K562 (cell line): Measurements from ENCODE around the gene CNIH1. TPM values are rescaled to one million over a fixed set of nuclear protein-coding genes. Genes with fewer than 3 reads are reported as not detected.

Experiments
- ATAC-seq: fragments of 200-7000 bp; cut with Tn5 transposase; 3 replicates; pipeline ENCODE4 v1.9.1; 2020; ENCODE audit warnings: moderate library complexity
- BruUV-seq: library from RNA; stranded (reverse); fragments of 400-500 nt; replicated peaks from 2 replicates; lab custom pipeline; 2021; lab: Mats Ljungman, UMichigan
- CTCF ChIA-PET: fragments of 300-600 bp; formaldehyde crosslinking; extraction: SDS; loops from one replicate; lab custom pipeline; 2021; ENCODE audit warnings: low intra/inter-chr PET ratio; lab: Yijun Ruan, JAX
- POLR2A ChIA-PET: fragments of 300-600, 350-650 bp; sonication (Branson Sonifier 250); formaldehyde crosslinking; extraction: SDS; loops from one replicate; lab custom pipeline; 2021; ENCODE audit warnings: antibody characterized with exemption, inconsistent platforms; lab: Yijun Ruan, JAX
- DNase-seq, 4 experiments: peaks; one replicate each; pipeline versions ENCODE4 v3.0.0 to v3.0.0-alpha.2; 2011 to 2018; ENCODE audit warnings: low spot score in 3 of 4, mixed read lengths in 3 of 4; ENCODE audit errors: extremely low read depth in 1 of 4
- FAIRE-seq: peaks from 2 replicates; lab custom pipeline; 2011; peaks lifted over from hg19 to GRCh38; lab: Jason Lieb, UNC
- H2AFZ ChIP-seq: 2 replicates; pipeline ENCODE4 v1.6.0; 2011; ENCODE audit warnings: low read depth, low read length, control low read depth, inconsistent platforms
- H3K27ac ChIP-seq: fragments of 200-600 bp; 3 replicates; pipeline ENCODE4 v1.8.0; 2011; ENCODE audit warnings: low read depth, mild to moderate bottlenecking, control low read depth, inconsistent platforms, low read length, moderate library complexity, mixed read lengths; ENCODE audit errors: extremely low read depth
- H3K27me3 ChIP-seq, 2 experiments: fragments of 300-600 bp in 1 of 2; 2 replicates in 1 of 2; 3 replicates in 1 of 2; pipeline versions ENCODE4 v1.6.0 to v1.8.0; 2011; ENCODE audit warnings: inconsistent platforms in 2 of 2, low read length in 2 of 2, mild to moderate bottlenecking in 1 of 2, mixed read lengths in 1 of 2, moderate library complexity in 1 of 2; ENCODE audit not compliant: control insufficient read depth in 2 of 2, insufficient read depth in 2 of 2
- H3K36me3 ChIP-seq: fragments of 300-600 bp; 3 replicates; pipeline ENCODE4 v1.8.0; 2011; ENCODE audit warnings: mild to moderate bottlenecking, low read length, inconsistent platforms; ENCODE audit not compliant: control insufficient read depth, insufficient read depth
- H3K4me1 ChIP-seq, 2 experiments: fragments of 200-600 bp in 1 of 2; replicated peaks in 1 of 2; 2 replicates in 1 of 2; 3 replicates in 1 of 2; pipeline versions ENCODE4 v1.5.1 to v1.8.0; 2011; ENCODE audit warnings: inconsistent platforms in 2 of 2, low read length in 2 of 2, mild to moderate bottlenecking in 1 of 2, mixed read lengths in 1 of 2, moderate library complexity in 1 of 2; ENCODE audit not compliant: control insufficient read depth in 2 of 2, insufficient read depth in 2 of 2
- H3K4me2 ChIP-seq: 2 replicates; pipeline ENCODE4 v1.6.1; 2011; ENCODE audit warnings: low read length, control low read depth, inconsistent platforms, mixed read lengths; ENCODE audit not compliant: insufficient read depth
- H3K4me3 ChIP-seq: fragments of 200-600 bp; sonication (generic), shearing (Covaris generic); 2 replicates; pipeline ENCODE4 v1.5.1; 2016; ENCODE audit warnings: control low read depth, inconsistent platforms
- H3K79me2 ChIP-seq: fragments of 200-600 bp; 3 replicates; pipeline ENCODE4 v1.8.0; 2011; ENCODE audit warnings: low read length, inconsistent platforms; ENCODE audit not compliant: control insufficient read depth, insufficient read depth
- H3K9ac ChIP-seq, 2 experiments: 2 replicates each; pipeline versions ENCODE4 v1.6.0 to v1.6.1; 2011; ENCODE audit warnings: low read depth in 2 of 2, low read length in 2 of 2, control low read depth in 1 of 2, inconsistent platforms in 1 of 2, mild to moderate bottlenecking in 1 of 2, mixed read lengths in 1 of 2; ENCODE audit not compliant: insufficient read depth in 1 of 2
- H3K9me1 ChIP-seq: one replicate; pipeline ENCODE4 v1.6.0; 2011; ENCODE audit warnings: inconsistent platforms, mild to moderate bottlenecking, low read length, moderate library complexity; ENCODE audit not compliant: control insufficient read depth, insufficient read depth
- H3K9me3 ChIP-seq: replicated peaks from 2 replicates; pipeline ENCODE4 v1.5.1; 2011; ENCODE audit warnings: low read depth, low read length, inconsistent platforms; ENCODE audit not compliant: control insufficient read depth, insufficient read depth
- H4K20me1 ChIP-seq: replicated peaks from 2 replicates; pipeline ENCODE4 v1.6.1; 2011; ENCODE audit warnings: low read length, inconsistent platforms, mixed read lengths; ENCODE audit not compliant: control insufficient read depth, insufficient read depth
- CBX1 ChIP-seq: sonication (generic); IDR thresholded peaks from 2 replicates; pipeline ENCODE4 v1.6.1; 2016; ENCODE audit warnings: antibody characterized with exemption, low read depth, mild to moderate bottlenecking
- CREM ChIP-seq: IDR thresholded peaks from 2 replicates; pipeline ENCODE4 v1.6.1; 2014; ENCODE audit warnings: antibody characterized with exemption, low read depth
- CSDE1 ChIP-seq, 2 experiments: fragments of 450-650 bp; IDR thresholded peaks; 2 replicates each; pipeline ENCODE4 v1.6.1; 2016; ENCODE audit warnings: mild to moderate bottlenecking in 1 of 2
- HMG20B ChIP-seq: fragments of 250-450 bp; sonication (Bioruptor Pico); IDR thresholded peaks from 2 replicates; pipeline ENCODE4 v1.5.0; 2021; ENCODE audit warnings: mild to moderate bottlenecking
- HNRNPL ChIP-seq: fragments of 200-400 bp; formaldehyde crosslinking; IDR thresholded peaks from 2 replicates; pipeline ENCODE4 v1.6.1; 2017; ENCODE audit warnings: low read depth, mild to moderate bottlenecking, low read length
- IRF2 ChIP-seq: sonication (generic); formaldehyde crosslinking; IDR thresholded peaks from 2 replicates; pipeline ENCODE4 v1.8.1; 2022; ENCODE audit warnings: mild to moderate bottlenecking, missing genetic modification reagents
- KDM5B ChIP-seq: fragments of 200-600 bp; sonication (generic); IDR thresholded peaks from 2 replicates; pipeline ENCODE4 v1.6.1; 2012; ENCODE audit warnings: low read depth, mild to moderate bottlenecking, moderate library complexity, low read length, control low read depth, inconsistent platforms; ENCODE audit not compliant: insufficient replicate concordance
- MECOM ChIP-seq: fragments of 250-450 bp; sonication (Bioruptor Pico); IDR thresholded peaks from 2 replicates; pipeline ENCODE4 v1.8.0; 2022; ENCODE audit warnings: inconsistent platforms
- NFE2L1 ChIP-seq: fragments of 450-650 bp; IDR thresholded peaks from 2 replicates; pipeline ENCODE4 v1.6.1; 2016; ENCODE audit warnings: missing genetic modification characterization, low read depth, mild to moderate bottlenecking, missing compliant biosample characterization, moderate library complexity, borderline replicate concordance
- POLR2A ChIP-seq: fragments of 450-650 bp; conservative IDR thresholded peaks from 2 replicates; pipeline ENCODE4 v1.6.1; 2016
- PRMT5 ChIP-seq: sonication (generic); formaldehyde crosslinking; IDR thresholded peaks from 2 replicates; pipeline ENCODE4 v1.5.0; 2020; ENCODE audit warnings: missing genetic modification reagents
- RB1 ChIP-seq: fragments of 450-650 bp; IDR thresholded peaks from 2 replicates; pipeline ENCODE4 v1.6.1; 2017; ENCODE audit warnings: low read depth, mild to moderate bottlenecking
- SMARCB1 ChIP-seq: IDR thresholded peaks from 2 replicates; pipeline ENCODE4 v1.6.1; 2011; ENCODE audit warnings: improper control_type of control experiment, low read depth; ENCODE audit not compliant: insufficient read length
- ZNF583 ChIP-seq: fragments of 250-450 bp; sonication (Bioruptor Pico); IDR thresholded peaks from 2 replicates; pipeline ENCODE4 v1.4.0; 2020
- ZNF586 ChIP-seq: fragments of 450-650 bp; formaldehyde crosslinking; conservative IDR thresholded peaks from 2 replicates; pipeline ENCODE4 v1.4.0; 2020; ENCODE audit warnings: mild to moderate bottlenecking, moderate library complexity
- ZNF766 ChIP-seq: fragments of 200-800 bp; sonication (Bioruptor generic); conservative IDR thresholded peaks from 2 replicates; pipeline ENCODE4 v1.6.1; 2016; ENCODE audit warnings: missing genetic modification characterization, missing compliant biosample characterization
- WGBS: fragments of 100-300 bp; shearing (Covaris generic); methylation state at CpG from one replicate; pipeline ENCODE4 v1.1.6; 2016; ENCODE audit warnings: low coverage, mixed read lengths; ENCODE audit not compliant: insufficient coverage; ENCODE audit errors: missing lambda C conversion rate; 5-methylcytosine and 5-hydroxymethylcytosine counted together
- in situ Hi-C: fragments of 300-500 bp; cut with MboI; formaldehyde crosslinking; loops from 4 replicates; pipeline ENCODE4 v1.15.0; 2018; ENCODE audit warnings: inconsistent platforms, mixed read lengths
- intact Hi-C: fragments of 100-400 bp; cut with micrococcal nuclease; formaldehyde crosslinking; loops from 2 replicates; pipeline ENCODE4 v1.14.2; 2022
- polyA plus RNA-seq, 8 experiments: library from polyadenylated mRNA; depleted of rRNA in 4 of 8; stranded (reverse) in 5 of 8; unstranded in 3 of 8; fragments of >200 nt; fragmentation: Nextera tagmentation in 2 of 8; fragmentation: Illumina TruSeq in 1 of 8; extraction: Ambion mirVana in 2 of 8; extraction: Trizol in 1 of 8; gene quantifications; 2 replicates each; pipeline versions ENCODE4 v1.2.1 to v1.2.3, GENCODE V29; 2011 to 2014; ENCODE audit warnings: inconsistent platforms in 1 of 8, missing spikeins in 1 of 8
- total RNA-seq, 7 experiments: library from RNA; depleted of rRNA in 6 of 7; stranded (reverse); fragments of >200 nt in 6 of 7; fragmentation: Illumina TruSeq in 2 of 7; extraction: Trizol in 2 of 7; gene quantifications; 2 replicates each; pipeline versions ENCODE4 v1.2.1 to v1.2.3, GENCODE V29; 2011 to 2021; ENCODE audit warnings: low replicate concordance in 1 of 7
- TF ChIP-seq, protein P1 (sequence below): fragments of 450-650 bp; formaldehyde crosslinking; IDR thresholded peaks from 2 replicates; pipeline ENCODE4 v1.4.0; 2022; ENCODE audit warnings: mild to moderate bottlenecking, moderate library complexity
- TF ChIP-seq, protein P2 (sequence below): fragments of 450-650 bp; IDR thresholded peaks from 2 replicates; pipeline ENCODE4 v1.6.1; 2017; ENCODE audit warnings: mild to moderate bottlenecking, moderate library complexity

Gene CNIH1
- total and polyA plus RNA-seq, 9 of the 15 experiments (the other 6 are each of a cell fraction or from before 2014, with no cell fraction given): 13.9 to 283 (median 77.3) TPM

DNA sequence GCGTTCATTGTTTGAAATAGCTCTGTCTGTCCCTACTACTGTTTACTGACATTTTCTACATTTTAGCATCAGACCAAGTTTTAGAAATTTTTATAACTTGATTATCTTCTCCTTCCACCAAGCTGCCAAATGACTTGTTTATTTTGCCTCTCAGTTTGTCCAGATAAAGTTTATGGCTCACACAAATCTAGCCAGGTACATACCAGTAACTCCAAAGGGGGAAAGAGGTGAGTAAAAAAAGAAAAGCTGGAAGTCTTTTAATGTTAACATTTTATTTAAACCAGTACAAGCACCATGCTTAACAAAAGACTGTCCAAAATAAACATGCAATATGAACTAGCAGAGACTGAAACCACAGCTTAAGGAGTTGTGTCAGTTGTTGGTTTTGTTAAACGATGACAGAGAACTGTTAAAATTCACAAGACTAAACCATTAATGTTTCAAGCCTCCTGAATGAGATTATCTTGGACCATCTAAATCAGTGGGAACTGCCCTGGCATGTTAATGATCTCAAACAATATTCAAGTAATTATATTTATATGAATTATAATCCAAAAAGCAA lies 33.1 kb upstream of the CNIH1 start:
- no peaks in the 10 kb centered on the region for H3K4me1 ChIP-seq
- H3K27me3 ChIP-seq: no peaks in the 10 kb centered on the region
- peaks cover 22% of the 10 kb centered on the region; the same call in 1 of the 3 replicates for H3K36me3 ChIP-seq
- H3K4me3 ChIP-seq: no peak overlapping the region
- H3K27ac ChIP-seq: no peak overlapping the region
- H4K20me1 ChIP-seq: no peaks in the 10 kb centered on the region
- peak; percentile 11 for FAIRE-seq
- H3K9me3 ChIP-seq: no peaks in the 10 kb centered on the region
- TF ChIP-seq CSDE1 (IDR thresholded peaks at IDR 0.05): no peak
- no peak for TF ChIP-seq SMARCB1
- TF ChIP-seq RB1: no peak
- TF ChIP-seq HNRNPL: no peak
- TF ChIP-seq HMG20B (CRISPR knock-in tag): no peak
- TF ChIP-seq ZNF586: no peak
- no peak for TF ChIP-seq CREM
- TF ChIP-seq, protein P1, sequence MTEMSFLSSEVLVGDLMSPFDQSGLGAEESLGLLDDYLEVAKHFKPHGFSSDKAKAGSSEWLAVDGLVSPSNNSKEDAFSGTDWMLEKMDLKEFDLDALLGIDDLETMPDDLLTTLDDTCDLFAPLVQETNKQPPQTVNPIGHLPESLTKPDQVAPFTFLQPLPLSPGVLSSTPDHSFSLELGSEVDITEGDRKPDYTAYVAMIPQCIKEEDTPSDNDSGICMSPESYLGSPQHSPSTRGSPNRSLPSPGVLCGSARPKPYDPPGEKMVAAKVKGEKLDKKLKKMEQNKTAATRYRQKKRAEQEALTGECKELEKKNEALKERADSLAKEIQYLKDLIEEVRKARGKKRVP (CRISPR knock-in tag): no peak
- TF ChIP-seq KDM5B: no peak
- no peak for TF ChIP-seq ZNF766
- TF ChIP-seq IRF2 (CRISPR knock-in tag): no peak
- no peak for TF ChIP-seq PRMT5
- TF ChIP-seq MECOM (CRISPR knock-in tag): no peak
- TF ChIP-seq NFE2L1 (tag): no peak
- TF ChIP-seq POLR2A: no peak
- TF ChIP-seq CBX1: no peak
- no peak for TF ChIP-seq ZNF583 (CRISPR knock-in tag)
- TF ChIP-seq, protein P2, sequence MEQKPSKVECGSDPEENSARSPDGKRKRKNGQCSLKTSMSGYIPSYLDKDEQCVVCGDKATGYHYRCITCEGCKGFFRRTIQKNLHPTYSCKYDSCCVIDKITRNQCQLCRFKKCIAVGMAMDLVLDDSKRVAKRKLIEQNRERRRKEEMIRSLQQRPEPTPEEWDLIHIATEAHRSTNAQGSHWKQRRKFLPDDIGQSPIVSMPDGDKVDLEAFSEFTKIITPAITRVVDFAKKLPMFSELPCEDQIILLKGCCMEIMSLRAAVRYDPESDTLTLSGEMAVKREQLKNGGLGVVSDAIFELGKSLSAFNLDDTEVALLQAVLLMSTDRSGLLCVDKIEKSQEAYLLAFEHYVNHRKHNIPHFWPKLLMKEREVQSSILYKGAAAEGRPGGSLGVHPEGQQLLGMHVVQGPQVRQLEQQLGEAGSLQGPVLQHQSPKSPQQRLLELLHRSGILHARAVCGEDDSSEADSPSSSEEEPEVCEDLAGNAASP: no peak
- no peak for DNase-seq
- no peak for ATAC-seq
- H3K9ac ChIP-seq: no peak overlapping the region
- H3K4me2 ChIP-seq: no peak overlapping the region
- no peak overlapping the region for H2AFZ ChIP-seq
- no TSS peak for BruUV-seq
- 88% methylated on average over 2 of the region's 2 CpGs for WGBS
- no peaks in the 10 kb centered on the region for H3K9me1 ChIP-seq
- no peaks in the 10 kb centered on the region for H3K79me2 ChIP-seq
- in situ Hi-C loops: no loop called here
- intact Hi-C loops: no loop called here
- ChIA-PET POLR2A (interaction anchor here (1.3 to 1.9 kb wide), 2 partner anchors 9 to 12 kb away, joined by 5 to 6 read pairs; no protein-coding TSS in a partner anchor), CTCF (no interaction called here)
